Measurements from ENCODE around the gene CD248.

Gene CD248

GRCh38 chr11:66344550-66345315, 27.9 kb upstream of the CD248 start, which contains the start of gene BRMS1 (continued):
- TF ChIP-seq TSHZ1 (tag by site-specific recombination; IDR thresholded peaks at IDR 0.05; ENCODE audit: borderline replicate concordance), result no peak
- no peak for TF ChIP-seq MYNN (tag by site-specific recombination; IDR thresholded peaks at IDR 0.05; ENCODE audit: borderline replicate concordance)
- no peak for TF ChIP-seq ZNF175 (tag by site-specific recombination; IDR thresholded peaks at IDR 0.05)
- TF ChIP-seq ZNF843 (tag by site-specific recombination; IDR thresholded peaks at IDR 0.05), result no peak
- no peak for TF ChIP-seq ZBTB11 (tag by site-specific recombination; conservative IDR thresholded peaks at IDR 0.05; ENCODE audit: low read depth)
- TF ChIP-seq ZNF335 (tag by site-specific recombination; conservative IDR thresholded peaks at IDR 0.05), result peak; percentile 97
- TF ChIP-seq ZFP37 (tag by site-specific recombination; IDR thresholded peaks at IDR 0.05), result 0 out of 2 replicates have a peak, but pooled peaks have one; percentile 33
- TF ChIP-seq ZNF501 (tag by site-specific recombination; IDR thresholded peaks at IDR 0.05), result no peak
- TF ChIP-seq ZNF426 (tag by site-specific recombination; IDR thresholded peaks at IDR 0.05), result no peak
- no peak for TF ChIP-seq ZNF350 (tag by site-specific recombination; IDR thresholded peaks at IDR 0.05)
- no peak for TF ChIP-seq ZNF354C (tag by site-specific recombination; IDR thresholded peaks at IDR 0.05; ENCODE audit: borderline replicate concordance, low read depth)
- no peak for TF ChIP-seq KLF16 (tag by site-specific recombination; IDR thresholded peaks at IDR 0.05)
- no peak for TF ChIP-seq ZNF473 (tag by site-specific recombination; IDR thresholded peaks at IDR 0.05)
- TF ChIP-seq ZNF549 (tag by site-specific recombination; IDR thresholded peaks at IDR 0.05), result no peak
- TF ChIP-seq ZNF514 (tag by site-specific recombination; IDR thresholded peaks at IDR 0.05), result no peak
- 0 out of 2 replicates have a peak, but pooled peaks have one; percentile 14 for TF ChIP-seq ZBTB44 (tag by site-specific recombination; IDR thresholded peaks at IDR 0.05)
- no peak for TF ChIP-seq YY2 (tag by site-specific recombination; IDR thresholded peaks at IDR 0.05)
- no peak for TF ChIP-seq ZNF768 (tag by site-specific recombination; IDR thresholded peaks at IDR 0.05)
- no peak for TF ChIP-seq ZBTB7A (tag by site-specific recombination; IDR thresholded peaks at IDR 0.05; ENCODE audit: low read depth)
- TF ChIP-seq ZNF776 (tag by site-specific recombination; IDR thresholded peaks at IDR 0.05; ENCODE audit: borderline replicate concordance), result no peak
- no peak for TF ChIP-seq ZNF530 (tag by site-specific recombination; IDR thresholded peaks at IDR 0.05; ENCODE audit: low read depth)
- no peak for TF ChIP-seq ZNF19 (tag by site-specific recombination; IDR thresholded peaks at IDR 0.05; ENCODE audit: low read depth)
- TF ChIP-seq ZNF777 (tag by site-specific recombination; IDR thresholded peaks at IDR 0.05; ENCODE audit: borderline replicate concordance), result no peak
- TF ChIP-seq ZFHX2 (tag by site-specific recombination; conservative IDR thresholded peaks at IDR 0.05), result no peak
- no peak for TF ChIP-seq ZNF548 (tag by site-specific recombination; IDR thresholded peaks at IDR 0.05)
- TF ChIP-seq ZNF48 (tag by site-specific recombination; IDR thresholded peaks at IDR 0.05), result no peak
- no peak for TF ChIP-seq ZNF341 (tag by site-specific recombination; IDR thresholded peaks at IDR 0.05; ENCODE audit: low read depth)
- TF ChIP-seq ZNF707 (tag by site-specific recombination; IDR thresholded peaks at IDR 0.05), result no peak
- no peak for TF ChIP-seq ZNF645 (tag by site-specific recombination; IDR thresholded peaks at IDR 0.05)
- no peak for TF ChIP-seq FEZF1 (tag by site-specific recombination; IDR thresholded peaks at IDR 0.05)
- no peak for TF ChIP-seq ZNF10 (tag by site-specific recombination; IDR thresholded peaks at IDR 0.05)
- TF ChIP-seq ZNF433 (tag by site-specific recombination; IDR thresholded peaks at IDR 0.05; ENCODE audit: low read depth), result no peak
